ENCODE results near the gene EDAR.

The EDAR gene

GRCh38 chr2:108988796-108989713, at the start of gene EDAR:
Gene EDAR, minus strand, starts transcription at chr2:108989220. Its CDS starts 58,206 bp downstream, at chr2:108931014.
- ChIA-PET CTCF (interaction anchor here (0.7 to 1.9 kb wide), 7 partner anchors 12 to 161 kb away, joined by 3 to 6 read pairs (median 4); no protein-coding TSS in a partner anchor), POLR2A (no interaction called here)
- TF ChIP-seq HDGF (IDR thresholded peaks at IDR 0.05; ENCODE audit: borderline replicate concordance) (no peak), ARNT (IDR thresholded peaks at IDR 0.05) (no peak), FOXM1 (IDR thresholded peaks at IDR 0.05; ENCODE audit: borderline replicate concordance) (no peak), CTBP1 (IDR thresholded peaks at IDR 0.05; ENCODE audit: borderline replicate concordance) (no peak), TARDBP (IDR thresholded peaks at IDR 0.05) (no peak), FOXA1 (IDR thresholded peaks at IDR 0.05) (no peak), ZNF384 (IDR thresholded peaks at IDR 0.05) (no peak), L3MBTL2 (conservative IDR thresholded peaks at IDR 0.05) (no peak), NFRKB (IDR thresholded peaks at IDR 0.05) (no peak), SP1 (IDR thresholded peaks at IDR 0.05) (no peak), PKNOX1 (IDR thresholded peaks at IDR 0.05) (no peak), BHLHE40 (IDR thresholded peaks at IDR 0.05; ENCODE audit: borderline replicate concordance) (no peak)
- peak; percentile 77 for DNase-seq (ENCODE audit: extremely low spot score)

- CTCF ChIA-PET: no interaction called here
- TF ChIP-seq NFRKB (IDR thresholded peaks at IDR 0.05) (no peak), FOXM1 (IDR thresholded peaks at IDR 0.05; ENCODE audit: borderline replicate concordance) (no peak), TARDBP (IDR thresholded peaks at IDR 0.05) (no peak), ELF4 (IDR thresholded peaks at IDR 0.05) (no peak), SP1 (IDR thresholded peaks at IDR 0.05) (no peak), LEF1 (IDR thresholded peaks at IDR 0.05; ENCODE audit: borderline replicate concordance) (no peak), PKNOX1 (IDR thresholded peaks at IDR 0.05) (no peak)
- POLR2A ChIA-PET: no interaction called here
- DNase-seq (ENCODE audit: extremely low spot score): no peak
Measured at GRCh38 chr2:109033171-109033570, 44.2 kb upstream of the EDAR start.

- ChIA-PET POLR2A (interaction anchor here (0.6 to 1.2 kb wide), 2 partner anchors 13 to 251 kb away, joined by 3 to 8 read pairs; no protein-coding TSS in a partner anchor), CTCF (no interaction called here)
- no peak for TF ChIP-seq SP1 (IDR thresholded peaks at IDR 0.05)
- TF ChIP-seq LEF1 (IDR thresholded peaks at IDR 0.05; ENCODE audit: borderline replicate concordance): no peak
- no peak for TF ChIP-seq ZNF384 (IDR thresholded peaks at IDR 0.05)
- TF ChIP-seq ARNT (IDR thresholded peaks at IDR 0.05): no peak
- no peak for TF ChIP-seq NFRKB (IDR thresholded peaks at IDR 0.05)
- no peak for TF ChIP-seq TARDBP (IDR thresholded peaks at IDR 0.05)
- no peak for TF ChIP-seq L3MBTL2 (conservative IDR thresholded peaks at IDR 0.05)
- no peak; the same call in 1 of the 2 replicates for TF ChIP-seq PKNOX1 (IDR thresholded peaks at IDR 0.05)
- no peak for TF ChIP-seq FOXK2 (IDR thresholded peaks at IDR 0.05)
- TF ChIP-seq SUZ12 (IDR thresholded peaks at IDR 0.05): no peak
- DNase-seq (ENCODE audit: extremely low spot score): no peak
Measured at GRCh38 chr2:109032229-109032820, 43.3 kb upstream of the EDAR start.

GRCh38 chr2:109031476-109032228, 42.6 kb upstream of the EDAR start:
- POLR2A ChIA-PET: interaction anchor here (1.2 kb wide), 2 partner anchors 12 to 33 kb away, joined by 4 to 8 read pairs; no protein-coding TSS in a partner anchor
- peak; percentile 78; the same call in 1 of the 2 replicates for TF ChIP-seq PKNOX1 (IDR thresholded peaks at IDR 0.05)
- peak; percentile 97 for TF ChIP-seq L3MBTL2 (conservative IDR thresholded peaks at IDR 0.05)
- TF ChIP-seq FOXA1 (IDR thresholded peaks at IDR 0.05): no peak
- CTCF ChIA-PET: interaction anchor here (1.2 to 1.9 kb wide), 2 partner anchors 11 to 14 kb away, joined by 5 to 6 read pairs; no protein-coding TSS in a partner anchor
- peak; percentile 60 for DNase-seq (ENCODE audit: extremely low spot score)

GRCh38 chr2:109030870-109031475, 42.0 kb upstream of the EDAR start:
- no peak for DNase-seq (ENCODE audit: extremely low spot score)

More at GRCh38 chr2:109030870-109031475, 42.0 kb upstream of the EDAR start:
- POLR2A ChIA-PET: interaction anchor here (1.2 kb wide), 2 partner anchors 11 to 34 kb away, joined by 4 to 8 read pairs; no protein-coding TSS in a partner anchor
- no peak for TF ChIP-seq ZNF384 (IDR thresholded peaks at IDR 0.05)
- no peak for TF ChIP-seq NFRKB (IDR thresholded peaks at IDR 0.05)
- TF ChIP-seq PKNOX1 (IDR thresholded peaks at IDR 0.05): no peak
- no peak for TF ChIP-seq CTBP1 (IDR thresholded peaks at IDR 0.05; ENCODE audit: borderline replicate concordance)
- CTCF ChIA-PET: interaction anchor here (1.2 to 1.9 kb wide), 2 partner anchors 11 to 14 kb away, joined by 5 to 6 read pairs; no protein-coding TSS in a partner anchor
